HFF-Myc (cell line): ENCODE data around the gene RPGR.
A peak's percentile ranks its signal among the peaks of the same experiment; 100 is the strongest.

Experiments
- DNase-seq: peaks from one replicate; pipeline ENCODE4 v3.0.0-alpha.2; 2011; ENCODE audit warnings: low read depth; ENCODE audit errors: extremely low read depth
- H3K4me3 ChIP-seq: replicated peaks from 2 replicates; pipeline ENCODE4 v1.5.1; 2011; ENCODE audit warnings: low read depth, mild to moderate bottlenecking, control low read depth, low read length
- TF ChIP-seq, protein P1 (sequence below): IDR thresholded peaks from 2 replicates; pipeline ENCODE4 v1.5.1; 2012; ENCODE audit warnings: mild to moderate bottlenecking, low read depth, low read length, control low read depth; ENCODE audit errors: missing control alignments

Gene RPGR

DNA sequence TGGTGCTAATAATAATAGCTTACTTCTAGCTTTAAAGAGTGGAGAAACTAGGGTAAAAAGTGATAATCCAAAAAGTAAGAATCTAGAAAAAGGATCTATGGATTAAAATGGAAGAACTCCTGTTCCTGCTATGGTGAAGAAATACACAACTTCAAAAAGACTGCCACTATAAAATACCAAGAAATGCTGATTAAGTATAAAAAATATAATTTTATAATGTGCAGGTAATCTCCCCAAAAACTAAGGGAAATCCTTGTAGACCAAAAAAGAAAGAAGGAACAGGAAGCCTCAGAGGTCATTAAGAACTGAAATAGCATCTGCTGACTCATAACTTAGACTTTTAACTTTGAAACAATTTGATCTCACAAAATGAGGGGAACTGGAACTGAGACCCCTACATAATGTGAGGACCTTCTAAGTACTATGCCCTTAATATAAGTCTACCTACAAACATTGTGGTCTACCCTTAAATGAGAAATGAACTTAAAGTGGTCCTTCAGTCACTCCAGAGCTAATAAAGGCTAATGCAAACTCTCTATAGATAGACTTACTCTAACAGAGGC lies 56.1 kb downstream of the RPGR start:
- TF ChIP-seq, protein P1, sequence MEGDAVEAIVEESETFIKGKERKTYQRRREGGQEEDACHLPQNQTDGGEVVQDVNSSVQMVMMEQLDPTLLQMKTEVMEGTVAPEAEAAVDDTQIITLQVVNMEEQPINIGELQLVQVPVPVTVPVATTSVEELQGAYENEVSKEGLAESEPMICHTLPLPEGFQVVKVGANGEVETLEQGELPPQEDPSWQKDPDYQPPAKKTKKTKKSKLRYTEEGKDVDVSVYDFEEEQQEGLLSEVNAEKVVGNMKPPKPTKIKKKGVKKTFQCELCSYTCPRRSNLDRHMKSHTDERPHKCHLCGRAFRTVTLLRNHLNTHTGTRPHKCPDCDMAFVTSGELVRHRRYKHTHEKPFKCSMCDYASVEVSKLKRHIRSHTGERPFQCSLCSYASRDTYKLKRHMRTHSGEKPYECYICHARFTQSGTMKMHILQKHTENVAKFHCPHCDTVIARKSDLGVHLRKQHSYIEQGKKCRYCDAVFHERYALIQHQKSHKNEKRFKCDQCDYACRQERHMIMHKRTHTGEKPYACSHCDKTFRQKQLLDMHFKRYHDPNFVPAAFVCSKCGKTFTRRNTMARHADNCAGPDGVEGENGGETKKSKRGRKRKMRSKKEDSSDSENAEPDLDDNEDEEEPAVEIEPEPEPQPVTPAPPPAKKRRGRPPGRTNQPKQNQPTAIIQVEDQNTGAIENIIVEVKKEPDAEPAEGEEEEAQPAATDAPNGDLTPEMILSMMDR = no peak
- no peak overlapping the region for H3K4me3 ChIP-seq
- DNase-seq = no peak

DNA sequence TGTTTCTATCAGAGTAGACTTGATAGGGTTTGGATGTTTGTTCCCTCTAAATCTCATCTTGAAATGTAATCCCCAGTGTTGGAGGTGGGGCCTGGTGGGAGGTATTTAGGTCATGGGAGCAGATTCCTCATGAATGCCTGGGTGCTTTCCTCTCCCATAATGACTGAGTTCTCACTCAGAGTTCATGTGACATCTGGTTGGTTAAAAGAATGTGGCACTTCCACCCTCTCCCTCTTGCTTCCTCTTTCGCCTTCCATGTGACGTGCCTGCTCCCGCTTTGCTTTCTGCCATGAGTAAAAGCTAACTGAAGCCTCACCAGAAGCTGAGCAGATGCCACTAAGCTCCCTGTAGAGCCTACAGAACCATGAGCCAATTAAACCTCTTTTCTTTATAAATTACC lies 59.3 kb downstream of the RPGR start:
- no peak for DNase-seq
- TF ChIP-seq, protein P1 = no peak

DNA sequence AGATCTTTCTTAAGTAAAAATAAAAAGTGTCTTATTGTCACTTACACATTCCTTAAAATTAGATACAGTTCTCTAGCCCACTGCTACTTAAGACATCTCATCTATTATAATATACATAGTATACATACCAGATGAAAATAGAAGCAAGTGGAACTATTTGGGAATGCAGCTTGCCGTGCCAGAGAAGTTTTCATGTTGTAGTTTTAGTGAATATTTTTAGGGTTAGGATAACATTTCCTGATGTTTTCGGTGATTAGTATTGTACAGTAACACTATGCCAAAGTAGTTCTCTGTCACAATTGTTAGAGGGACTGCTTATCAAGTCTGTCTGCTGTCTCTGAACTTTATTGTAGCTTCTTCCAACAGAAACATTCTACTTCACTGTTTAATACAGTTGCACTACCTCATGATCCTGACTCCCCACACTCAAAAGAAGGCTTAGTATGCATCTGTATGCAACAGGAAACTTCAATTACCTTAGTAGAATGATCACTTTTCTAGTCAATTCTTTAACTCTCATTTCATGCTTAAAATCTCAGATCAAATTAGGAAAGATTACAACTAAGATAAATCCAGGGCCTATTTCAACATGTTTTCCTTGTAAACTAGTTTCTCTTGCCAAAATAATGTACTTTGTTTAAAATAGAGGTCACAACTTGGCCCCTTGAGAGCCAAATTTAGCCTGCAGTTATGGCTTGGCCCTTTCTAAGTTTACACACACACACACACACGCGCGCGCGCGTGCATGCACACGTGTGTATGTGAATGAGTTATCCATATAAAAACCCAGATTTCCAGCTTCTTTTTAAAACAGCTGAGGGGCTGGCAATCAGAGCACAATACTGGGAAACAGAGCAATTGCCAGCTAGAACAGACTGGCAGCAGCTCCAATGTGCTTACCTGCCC lies 64.3 kb downstream of the RPGR start:
- no peak for DNase-seq
- no peak overlapping the region for H3K4me3 ChIP-seq
- TF ChIP-seq, protein P1 = no peak

More for the DNA sequence above, 59.3 kb downstream of the RPGR start:
- no peak overlapping the region for H3K4me3 ChIP-seq

DNA sequence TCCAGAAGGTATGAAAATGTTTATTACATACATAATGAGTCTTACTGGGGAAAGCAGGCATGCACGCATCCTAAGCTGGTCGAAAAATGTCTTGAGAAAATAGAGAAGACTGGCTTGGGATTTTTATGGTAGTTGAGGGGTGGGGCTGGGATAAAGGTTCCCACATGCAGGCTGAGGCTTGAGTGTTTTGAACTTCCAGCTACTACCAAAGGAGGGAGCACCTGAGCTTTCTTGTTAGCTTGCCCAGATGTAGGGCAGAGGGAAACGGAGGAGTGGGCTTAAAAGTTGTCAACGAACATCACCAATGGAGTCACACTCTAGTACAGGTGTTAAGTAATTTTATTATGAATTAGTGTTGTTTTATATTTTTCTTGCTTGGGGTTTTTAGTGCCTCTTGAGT lies 67.1 kb downstream of the RPGR start:
- H3K4me3 ChIP-seq = no peak overlapping the region
- TF ChIP-seq, protein P1 = peak; percentile 36
- no peak for DNase-seq

DNA sequence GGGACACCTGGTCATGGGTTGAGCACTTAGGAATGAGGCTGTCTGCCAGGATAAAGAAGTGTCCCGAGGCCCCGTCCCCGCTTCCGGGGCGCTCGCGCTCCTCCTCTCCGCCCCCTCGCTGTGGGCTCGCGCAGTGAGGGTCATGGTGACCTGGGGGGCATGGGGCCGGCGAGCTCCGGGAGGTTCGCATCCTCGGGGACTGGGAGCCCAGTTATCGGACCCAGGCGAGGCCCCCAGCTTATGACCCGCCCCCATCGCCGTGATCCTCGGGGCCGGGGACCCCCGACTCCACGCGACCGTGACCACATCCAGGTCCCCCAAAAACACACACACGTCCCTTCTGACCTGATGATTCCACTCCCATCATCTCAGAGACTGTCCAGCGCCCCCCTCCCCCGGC lies 71.3 kb downstream of the RPGR start:
- no peak overlapping the region for H3K4me3 ChIP-seq
- DNase-seq = no peak
- TF ChIP-seq, protein P1 = no peak

DNA sequence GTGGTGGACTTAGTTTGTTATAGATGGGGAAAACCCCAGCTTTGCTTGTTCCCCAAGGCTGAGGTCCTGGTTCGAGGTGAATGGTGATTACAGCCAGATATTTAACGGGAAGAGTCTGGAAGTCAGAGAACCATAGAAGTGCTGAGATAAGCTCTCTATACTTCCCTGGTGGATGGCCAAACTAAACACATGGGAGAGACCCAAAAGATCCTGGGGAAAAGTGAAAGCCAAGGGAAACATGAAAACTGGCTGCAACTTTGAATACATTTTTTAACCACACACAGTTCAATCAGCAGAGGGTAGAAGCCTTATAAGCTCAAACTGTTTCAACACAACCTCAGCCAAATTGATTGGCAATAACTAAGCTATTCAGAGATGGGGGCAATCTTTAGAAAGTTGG lies 77.3 kb downstream of the RPGR start:
- TF ChIP-seq, protein P1 = no peak
- no peak for DNase-seq

More for the DNA sequence above, 77.3 kb downstream of the RPGR start:
- no peak overlapping the region for H3K4me3 ChIP-seq
